GM20000 (cell line): Measurements from ENCODE around the gene PPP1R36.

Experiments
- DNase-seq: peaks from one replicate; pipeline ENCODE4 v3.0.0; 2012; ENCODE audit warnings: low spot score
- CTCF ChIP-seq: IDR thresholded peaks from 2 replicates; pipeline ENCODE4 v1.5.1; 2012; ENCODE audit warnings: mild to moderate bottlenecking, control low read depth; ENCODE audit errors: extremely low read depth, missing control alignments

The PPP1R36 gene

GRCh38 chr14:64549791-64550620 is at the start of gene PPP1R36:
Gene PPP1R36, plus strand, starts transcription at chr14:64549961. Its CDS starts 37 bp downstream, at chr14:64549998.
- no peak for TF ChIP-seq CTCF
- peak; percentile 61 for DNase-seq

- no peak for TF ChIP-seq CTCF
- DNase-seq = no peak
Observed at GRCh38 chr14:64500088-64500487, 49.7 kb upstream of the PPP1R36 start.

- no peak for DNase-seq
- TF ChIP-seq CTCF = no peak
Observed at GRCh38 chr14:64501411-64502171, 48.2 kb upstream of the PPP1R36 start.

- TF ChIP-seq CTCF = no peak
- no peak for DNase-seq
Observed at GRCh38 chr14:64502456-64502855, 47.3 kb upstream of the PPP1R36 start.

- no peak for DNase-seq
- no peak for TF ChIP-seq CTCF
Observed at GRCh38 chr14:64502887-64503433, 46.8 kb upstream of the PPP1R36 start.

- DNase-seq = peak; percentile 92
- TF ChIP-seq CTCF = no peak
Observed at GRCh38 chr14:64503434-64504309, 46.1 kb upstream of the PPP1R36 start, which contains the start of gene ZBTB25. Gene ZBTB25, minus strand, starts transcription at chr14:64503838. Its CDS starts 13,305 bp downstream, at chr14:64490533.
